AG09319 (cell line): ENCODE measurements around the gene CMC2.

ENCODE experiments used
- DNase-seq: peaks from one replicate; pipeline ENCODE4 v3.0.0-alpha.2; 2010; ENCODE audit warnings: low read depth; ENCODE audit errors: extremely low read depth
- TF ChIP-seq, protein P1 (sequence below): IDR thresholded peaks from 2 replicates; pipeline ENCODE4 v1.5.1; 2011; ENCODE audit warnings: low read depth, mild to moderate bottlenecking, inconsistent platforms, low read length, moderate library complexity

CMC2 gene

GRCh38 chr16:81000873-81001272 lies 5.8 kb downstream of the CMC2 start:
- TF ChIP-seq, protein P1, sequence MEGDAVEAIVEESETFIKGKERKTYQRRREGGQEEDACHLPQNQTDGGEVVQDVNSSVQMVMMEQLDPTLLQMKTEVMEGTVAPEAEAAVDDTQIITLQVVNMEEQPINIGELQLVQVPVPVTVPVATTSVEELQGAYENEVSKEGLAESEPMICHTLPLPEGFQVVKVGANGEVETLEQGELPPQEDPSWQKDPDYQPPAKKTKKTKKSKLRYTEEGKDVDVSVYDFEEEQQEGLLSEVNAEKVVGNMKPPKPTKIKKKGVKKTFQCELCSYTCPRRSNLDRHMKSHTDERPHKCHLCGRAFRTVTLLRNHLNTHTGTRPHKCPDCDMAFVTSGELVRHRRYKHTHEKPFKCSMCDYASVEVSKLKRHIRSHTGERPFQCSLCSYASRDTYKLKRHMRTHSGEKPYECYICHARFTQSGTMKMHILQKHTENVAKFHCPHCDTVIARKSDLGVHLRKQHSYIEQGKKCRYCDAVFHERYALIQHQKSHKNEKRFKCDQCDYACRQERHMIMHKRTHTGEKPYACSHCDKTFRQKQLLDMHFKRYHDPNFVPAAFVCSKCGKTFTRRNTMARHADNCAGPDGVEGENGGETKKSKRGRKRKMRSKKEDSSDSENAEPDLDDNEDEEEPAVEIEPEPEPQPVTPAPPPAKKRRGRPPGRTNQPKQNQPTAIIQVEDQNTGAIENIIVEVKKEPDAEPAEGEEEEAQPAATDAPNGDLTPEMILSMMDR = no peak
- no peak for DNase-seq

GRCh38 chr16:80997964-80998620 lies 8.6 kb downstream of the CMC2 start:
- TF ChIP-seq, protein P1 = no peak
- no peak for DNase-seq

DNA sequence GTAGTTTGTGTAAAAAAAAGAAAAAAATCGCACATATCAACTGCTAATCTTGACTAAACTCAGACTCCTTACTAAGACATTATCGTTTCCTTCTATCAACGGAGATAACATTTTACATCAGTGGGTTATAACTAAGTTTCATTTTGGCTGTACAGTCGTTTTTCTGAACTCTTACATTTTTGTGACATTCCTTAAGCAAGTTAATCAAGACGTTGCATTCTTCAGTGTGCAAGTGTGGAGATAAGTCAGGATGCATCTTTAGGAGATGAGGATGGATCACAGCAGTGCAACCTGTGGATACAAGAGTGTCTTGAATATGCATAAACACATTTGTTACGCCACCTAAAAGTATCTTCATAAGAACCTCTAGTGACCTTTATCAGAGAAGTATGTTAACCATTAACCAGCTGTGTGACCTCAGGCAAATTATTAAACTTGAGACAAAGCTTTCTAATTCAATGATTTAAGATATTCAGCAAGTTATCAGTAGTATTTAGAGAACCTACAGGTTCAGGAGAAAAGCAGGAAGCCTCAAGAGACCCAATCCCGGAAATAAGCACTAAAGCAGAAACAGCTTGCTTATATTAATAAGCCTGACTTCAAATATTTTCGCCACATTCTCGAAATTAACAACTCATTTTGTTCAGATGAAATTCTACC lies 9.4 kb downstream of the CMC2 start:
- TF ChIP-seq, protein P1 = no peak
- no peak for DNase-seq

GRCh38 chr16:80996688-80997138 lies 10.0 kb downstream of the CMC2 start:
- TF ChIP-seq, protein P1 = no peak
- DNase-seq = no peak

- DNase-seq = no peak
These were observed 12.2 kb downstream of the CMC2 start for GRCh38 chr16:80994451-80994850.

GRCh38 chr16:80993834-80994233 lies 12.9 kb downstream of the CMC2 start:
- TF ChIP-seq, protein P1 = no peak
- DNase-seq = no peak

More at GRCh38 chr16:80994451-80994850, 12.2 kb downstream of the CMC2 start:
- TF ChIP-seq, protein P1 = no peak

DNA sequence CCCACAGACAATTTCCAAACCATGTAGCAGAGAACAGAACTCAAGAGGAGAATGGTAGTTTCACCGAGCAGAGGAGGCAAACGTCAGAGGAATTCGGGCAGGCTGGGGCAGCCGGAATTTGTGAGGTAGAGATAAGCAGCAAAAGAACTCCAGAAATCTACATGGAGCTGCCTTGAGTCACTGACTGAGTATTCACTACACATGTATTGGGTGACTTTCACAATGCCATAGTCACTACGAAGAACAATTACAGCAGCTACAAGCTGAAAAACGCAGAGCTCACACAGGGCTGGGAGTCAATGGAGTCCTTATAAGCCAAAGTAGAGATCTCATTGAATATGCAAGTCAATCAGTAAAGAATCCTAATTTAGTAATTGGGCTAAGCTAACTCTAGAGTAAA lies 13.4 kb downstream of the CMC2 start:
- TF ChIP-seq, protein P1 = no peak
- peak; percentile 53 for DNase-seq
